HG03025 (cell line): Measurements from ENCODE around the gene ASPHD1.
"Not testable (repeated sequence)": the region's sequence is repeated elsewhere in the genome, so short reads cannot be mapped to it uniquely, and the experiment has no call there.

Source experiments
- ATAC-seq: cut with Tn5 transposase; IDR thresholded peaks from one replicate; pipeline ENCODE4 v1.9.1; 2021; ENCODE audit warnings: mild to moderate bottlenecking, moderate library complexity; ENCODE audit not compliant: unreplicated experiment, low FRiP score

ASPHD1 gene

GRCh38 chr16:29906520-29907244 lies 6.4 kb downstream of the ASPHD1 start:
- no peak for ATAC-seq

- ATAC-seq: no peak
These were observed 7.7 kb downstream of the ASPHD1 start for GRCh38 chr16:29907973-29908372.

DNA sequence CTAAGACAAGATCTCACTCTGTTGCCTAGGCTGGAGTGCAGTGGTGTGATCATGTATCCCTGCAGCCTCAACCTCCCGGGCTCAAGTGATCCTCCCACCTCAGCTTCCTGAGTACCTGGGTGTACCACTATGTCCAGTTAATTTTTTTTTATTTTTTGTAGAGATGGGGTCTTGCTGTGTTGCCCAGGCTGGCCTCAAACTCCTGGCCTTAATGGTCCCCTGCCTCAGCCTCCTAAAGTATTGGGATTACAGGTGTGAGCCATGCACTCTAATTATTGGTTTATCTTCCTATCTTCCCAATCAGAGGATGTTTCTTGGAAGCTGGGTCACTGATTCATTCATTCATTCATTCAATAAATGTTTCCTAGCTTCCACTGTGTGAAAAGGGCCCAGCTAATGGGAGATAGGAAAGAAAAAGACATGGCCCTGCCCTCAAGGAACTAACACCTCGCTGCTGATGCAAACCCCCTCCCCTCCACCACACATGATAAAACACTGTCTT lies 8.5 kb downstream of the ASPHD1 start:
- no peak for ATAC-seq

GRCh38 chr16:29909391-29909790 lies 9.1 kb downstream of the ASPHD1 start:
- no peak for ATAC-seq

- ATAC-seq: not testable (repeated sequence)
These were observed 9.6 kb downstream of the ASPHD1 start for GRCh38 chr16:29909851-29910250.

- ATAC-seq: no peak
These were observed 10.8 kb downstream of the ASPHD1 start for GRCh38 chr16:29910819-29911675.

- no peak for ATAC-seq
These were observed 11.4 kb downstream of the ASPHD1 start for GRCh38 chr16:29911676-29912010.

- no peak for ATAC-seq
These were observed 11.8 kb downstream of the ASPHD1 start for GRCh38 chr16:29912087-29912486.

- no peak for ATAC-seq
These were observed 13.2 kb downstream of the ASPHD1 start for GRCh38 chr16:29913514-29913913.

DNA sequence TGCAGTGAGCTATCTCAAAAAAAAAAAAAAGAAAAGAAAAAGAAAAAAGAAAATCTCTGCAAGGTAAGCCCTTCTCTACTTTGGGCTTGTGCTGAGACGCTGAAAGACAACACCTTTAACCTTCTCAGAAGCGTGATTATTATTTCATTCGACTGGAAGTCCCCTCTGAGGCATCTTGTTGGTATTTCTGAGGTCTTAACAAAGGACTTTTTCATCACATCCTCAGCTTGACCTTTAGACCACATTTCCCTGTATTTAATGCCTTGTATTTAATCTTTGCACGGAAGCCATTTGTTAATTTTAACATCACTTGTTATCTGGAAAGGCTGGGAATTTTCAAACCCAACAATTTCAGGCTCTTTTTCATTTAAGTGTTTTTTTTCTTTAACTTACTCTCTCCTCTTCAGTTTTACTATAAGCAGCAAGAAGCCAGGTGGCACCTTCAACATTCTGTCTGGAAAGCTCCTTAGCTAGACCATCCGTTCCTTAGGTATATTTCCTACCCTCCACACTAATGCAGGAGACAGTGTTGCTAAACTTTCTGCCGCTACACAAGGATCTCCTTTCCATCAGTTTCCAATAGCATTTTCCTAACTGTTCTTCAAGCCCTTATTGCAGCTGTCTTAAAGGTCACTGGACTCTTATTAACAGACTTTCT lies 15.4 kb downstream of the ASPHD1 start:
- no peak for ATAC-seq

- ATAC-seq: no peak
These were observed 16.7 kb downstream of the ASPHD1 start for GRCh38 chr16:29916979-29917378.

GRCh38 chr16:29920288-29921033 lies 20.2 kb downstream of the ASPHD1 start:
- no peak for ATAC-seq

GRCh38 chr16:29921034-29921385 lies 20.7 kb downstream of the ASPHD1 start:
- no peak for ATAC-seq

DNA sequence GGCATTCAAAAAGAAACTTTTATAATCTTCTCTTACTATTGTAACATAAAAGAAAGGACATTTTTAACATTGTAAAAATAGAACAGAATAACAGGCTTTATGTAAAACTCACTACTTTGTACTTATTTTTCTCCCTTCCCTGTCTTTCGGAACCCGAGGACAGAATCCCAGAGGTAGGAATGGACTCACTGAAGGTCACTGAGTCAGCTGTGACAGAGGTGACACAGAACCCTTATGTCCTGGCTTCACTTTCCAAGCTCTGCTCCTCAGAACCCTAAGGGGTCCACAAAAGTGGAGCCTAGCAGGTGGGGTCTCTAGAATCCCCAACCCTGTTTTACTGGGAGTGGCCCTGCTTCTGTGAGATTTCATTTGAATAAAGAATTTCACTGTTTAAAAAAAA lies 22.0 kb downstream of the ASPHD1 start:
- ATAC-seq: no peak

GRCh38 chr16:29922986-29923501 lies 22.8 kb downstream of the ASPHD1 start:
- no peak for ATAC-seq

DNA sequence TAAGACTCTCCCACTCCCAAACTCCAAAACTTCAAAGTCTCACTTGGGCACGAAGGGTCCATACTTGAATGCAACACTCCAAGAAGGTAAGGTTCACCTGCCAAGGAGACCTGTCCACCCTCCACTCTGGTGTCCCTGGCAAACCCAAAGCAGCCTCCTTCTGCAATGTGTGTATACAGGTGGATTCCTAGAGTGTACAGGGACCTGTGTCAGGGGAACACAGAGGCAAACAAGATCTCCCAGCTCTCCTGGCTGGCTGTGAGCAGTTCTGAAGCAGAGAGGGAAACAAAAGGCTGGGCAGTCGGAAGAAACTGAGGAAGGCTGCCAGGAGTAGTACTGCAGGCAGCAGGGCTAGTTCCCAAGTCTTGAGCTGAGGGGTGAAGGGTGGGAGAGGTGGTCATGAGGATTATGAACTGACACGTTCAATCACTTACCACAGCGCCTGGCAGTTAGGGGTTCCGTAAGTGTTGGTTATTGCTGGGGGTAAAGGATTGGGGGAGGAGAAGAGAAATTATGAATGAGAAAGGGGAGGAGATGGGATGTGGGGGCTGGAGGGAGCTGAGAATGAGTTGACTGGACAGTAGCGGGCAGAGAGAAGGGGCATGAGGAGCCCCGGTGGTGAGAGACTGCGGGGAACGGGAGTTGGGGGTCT lies 24.9 kb downstream of the ASPHD1 start:
- ATAC-seq: no peak

DNA sequence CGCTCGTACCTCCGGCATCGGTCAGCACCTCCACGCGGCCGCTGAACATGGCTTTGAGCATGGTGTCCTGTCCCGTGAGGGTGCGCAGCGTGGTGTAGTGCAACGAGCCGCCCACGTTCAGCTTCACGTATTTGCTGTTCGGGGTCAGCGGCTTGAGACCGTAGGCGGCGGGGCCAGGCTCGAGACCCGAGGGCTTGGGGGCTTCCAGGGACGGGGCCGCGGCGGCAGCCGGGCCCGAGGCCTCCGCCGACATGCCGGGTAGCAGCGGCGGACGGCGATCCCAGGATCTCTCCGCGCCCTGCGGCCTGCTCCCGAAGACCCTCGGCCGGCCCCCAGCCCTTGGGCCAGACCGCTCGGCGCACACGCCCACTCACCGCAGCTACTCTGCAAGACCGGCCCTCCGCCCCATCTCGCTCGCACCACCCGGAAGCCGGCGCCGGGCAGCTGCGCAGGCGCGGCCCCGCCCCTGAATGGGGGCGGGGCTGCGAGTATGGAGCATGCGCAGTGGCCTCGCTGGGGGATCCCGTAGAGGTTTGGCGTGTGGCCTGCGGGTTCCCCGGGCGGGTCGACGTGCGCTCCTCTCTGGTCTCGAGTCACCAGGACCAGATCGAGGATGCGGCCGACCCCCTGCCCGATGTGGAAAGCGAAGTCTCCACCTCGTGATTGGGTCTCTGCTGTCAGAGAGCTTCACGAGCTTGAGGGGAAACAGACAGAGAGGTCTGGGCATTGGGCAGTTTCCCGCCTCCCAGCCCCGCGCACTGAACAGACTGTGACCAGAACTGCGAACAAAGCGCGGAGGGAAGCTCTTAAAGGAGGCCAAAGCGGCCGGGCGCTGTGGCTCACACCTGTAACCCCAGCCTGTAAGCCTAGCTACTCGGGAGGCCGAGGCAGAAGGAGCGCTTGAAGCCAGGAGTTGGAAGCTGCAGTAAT lies 25.8 kb downstream of the ASPHD1 start, which contains the start of gene KCTD13:
KCTD13 (minus strand) TSS at position 446 of the 930 bp plus-strand sequence; CDS start at position 253, 193 bp downstream.
- peak; percentile 74 for ATAC-seq

DNA sequence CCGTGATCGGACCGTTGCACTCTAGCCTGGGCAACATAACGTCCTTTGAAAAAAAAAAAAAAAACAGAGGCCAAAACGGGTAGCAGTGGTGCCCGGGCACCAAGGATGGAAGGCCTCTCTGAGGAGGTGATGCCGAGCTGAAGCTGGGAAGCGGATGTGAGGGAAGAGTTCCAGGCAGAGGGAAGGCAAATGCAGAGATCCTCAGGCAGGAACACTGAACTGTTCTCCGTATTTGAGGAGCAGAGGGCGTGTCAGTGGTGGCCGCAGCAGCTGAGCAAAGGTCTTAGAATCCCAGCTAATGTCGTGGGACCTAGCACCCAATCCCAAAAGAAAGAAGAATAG lies 26.4 kb downstream of the ASPHD1 start:
- no peak for ATAC-seq
